ENCODE results near the gene FRG2B. TPM values are rescaled to one million over a fixed set of nuclear protein-coding genes. Genes with fewer than 3 reads are reported as not detected.
"Not testable (repeated sequence)": the region's sequence is repeated elsewhere in the genome, so short reads cannot be mapped to it uniquely, and the experiment has no call there.

The FRG2B gene
- polyA plus RNA-seq, 1 donor: not detected

DNA sequence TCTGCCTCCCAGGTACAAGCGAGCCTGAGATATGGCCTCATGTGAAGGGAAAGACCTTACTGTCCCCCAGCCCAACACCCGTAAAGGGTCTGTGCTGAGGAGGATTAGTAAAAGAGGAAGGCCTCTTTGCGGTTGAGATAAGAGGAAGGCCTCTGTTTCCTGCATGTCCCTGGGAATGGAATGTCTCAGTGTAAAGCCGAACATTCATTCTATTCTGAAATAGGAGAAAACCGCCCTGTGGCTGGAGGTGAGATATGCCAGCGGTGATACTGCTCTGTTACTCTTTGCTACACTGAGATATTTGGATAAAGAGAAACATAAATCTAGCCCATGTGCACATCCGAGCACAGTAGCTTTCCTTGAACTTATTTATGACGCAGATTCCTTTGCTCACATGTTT lies 26.7 kb downstream of the FRG2B start:
- DNase-seq (ENCODE audit: low read depth): not testable (repeated sequence)

GRCh38 chr10:133592716-133593115 lies 33.9 kb downstream of the FRG2B start:
- no peak for DNase-seq (ENCODE audit: low read depth)

- no peak for DNase-seq (ENCODE audit: low read depth)
Observed at GRCh38 chr10:133590970-133591359, 35.6 kb downstream of the FRG2B start.

GRCh38 chr10:133590226-133590969 lies 36.2 kb downstream of the FRG2B start:
- no peak for DNase-seq (ENCODE audit: low read depth)

GRCh38 chr10:133577037-133577436 lies 49.6 kb downstream of the FRG2B start:
- DNase-seq (ENCODE audit: low read depth): not testable (repeated sequence)

Other genes starting within 250 kb of the FRG2B start
- 2.5 TPM for gene PAOX, start 247.5 kb downstream of the FRG2B start, polyA plus RNA-seq (ENCODE audit: insufficient read length)
- 43.2 TPM for gene MTG1, start 232.6 kb downstream of the FRG2B start, polyA plus RNA-seq (ENCODE audit: insufficient read length)
- 4.1 TPM for gene SPRN, start 202.2 kb downstream of the FRG2B start, polyA plus RNA-seq (ENCODE audit: insufficient read length)
- 1.5 TPM for gene SCART1, start 172.8 kb downstream of the FRG2B start, polyA plus RNA-seq (ENCODE audit: insufficient read length)
- 1.4 TPM for gene CYP2E1, start 99.4 kb downstream of the FRG2B start, polyA plus RNA-seq (ENCODE audit: insufficient read length)
- 0.59 TPM for gene SYCE1, start 61.2 kb downstream of the FRG2B start, polyA plus RNA-seq (ENCODE audit: insufficient read length)

All from forelimb muscle (tissue), 1 donor.